Prostate gland (tissue), 2 donors: ENCODE measurements around the gene BHLHE40.

Source experiments
- POLR2A ChIP-seq: fragments of 450-650 bp; IDR thresholded peaks from one replicate; pipeline ENCODE4 v1.6.1; 2016; ENCODE audit warnings: antibody characterized with exemption, mild to moderate bottlenecking
- POLR2AphosphoS5 ChIP-seq: sonication (generic); formaldehyde crosslinking; IDR thresholded peaks from one replicate; pipeline ENCODE4 v1.6.1; 2017; ENCODE audit warnings: antibody characterized with exemption
- TF ChIP-seq, protein P1 (sequence below), 4 experiments: fragments of 200-600 bp in 2 of 4; fragments of 450-650 bp in 2 of 4; sonication (generic) in 2 of 4; IDR thresholded peaks; 1 replicate in 3 of 4; 2 replicates in 1 of 4; pipeline ENCODE4 v1.5.1; 2016 to 2019; ENCODE audit warnings: antibody characterized with exemption in 4 of 4, mild to moderate bottlenecking in 2 of 4, moderate library complexity in 2 of 4

DNA sequence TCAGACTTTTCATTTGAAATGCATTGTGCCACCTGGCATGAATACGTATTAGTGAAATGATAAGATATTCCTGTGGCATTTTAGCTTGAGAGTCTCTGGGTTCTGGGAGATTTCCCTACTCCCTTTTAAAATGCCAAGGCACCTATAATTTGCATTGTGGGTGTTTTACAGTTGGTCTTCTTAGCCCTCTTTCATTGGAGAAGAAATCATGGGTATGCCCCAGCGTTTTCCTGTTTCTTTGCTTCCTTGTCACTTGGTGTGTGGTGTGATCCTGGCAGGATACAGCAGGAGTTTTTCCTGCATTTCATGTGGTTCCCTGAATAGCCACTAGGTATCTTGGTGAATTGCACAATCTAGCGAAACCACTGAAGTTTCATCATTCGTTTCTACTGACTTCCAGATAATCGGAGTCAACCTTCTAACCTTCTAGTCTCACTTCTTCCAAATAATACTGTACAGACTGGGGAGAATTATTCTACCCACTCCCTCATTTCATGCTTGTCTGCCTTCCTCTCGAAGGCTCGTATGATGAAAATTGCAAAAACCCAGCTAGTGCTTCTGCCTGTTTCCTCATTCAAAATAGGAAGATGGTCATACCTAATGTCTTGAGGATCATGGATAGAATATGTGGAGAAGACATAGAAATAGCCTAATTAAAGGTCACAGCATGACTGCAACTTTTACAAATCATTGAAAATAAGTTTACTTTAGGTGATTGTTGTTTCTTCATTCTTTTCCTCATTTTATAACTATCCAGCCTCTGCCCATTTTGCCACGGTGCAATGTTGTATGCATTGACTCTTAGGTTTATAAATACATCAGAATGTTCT is 2.6 kb downstream of the BHLHE40 start:
- TF ChIP-seq, protein P1, sequence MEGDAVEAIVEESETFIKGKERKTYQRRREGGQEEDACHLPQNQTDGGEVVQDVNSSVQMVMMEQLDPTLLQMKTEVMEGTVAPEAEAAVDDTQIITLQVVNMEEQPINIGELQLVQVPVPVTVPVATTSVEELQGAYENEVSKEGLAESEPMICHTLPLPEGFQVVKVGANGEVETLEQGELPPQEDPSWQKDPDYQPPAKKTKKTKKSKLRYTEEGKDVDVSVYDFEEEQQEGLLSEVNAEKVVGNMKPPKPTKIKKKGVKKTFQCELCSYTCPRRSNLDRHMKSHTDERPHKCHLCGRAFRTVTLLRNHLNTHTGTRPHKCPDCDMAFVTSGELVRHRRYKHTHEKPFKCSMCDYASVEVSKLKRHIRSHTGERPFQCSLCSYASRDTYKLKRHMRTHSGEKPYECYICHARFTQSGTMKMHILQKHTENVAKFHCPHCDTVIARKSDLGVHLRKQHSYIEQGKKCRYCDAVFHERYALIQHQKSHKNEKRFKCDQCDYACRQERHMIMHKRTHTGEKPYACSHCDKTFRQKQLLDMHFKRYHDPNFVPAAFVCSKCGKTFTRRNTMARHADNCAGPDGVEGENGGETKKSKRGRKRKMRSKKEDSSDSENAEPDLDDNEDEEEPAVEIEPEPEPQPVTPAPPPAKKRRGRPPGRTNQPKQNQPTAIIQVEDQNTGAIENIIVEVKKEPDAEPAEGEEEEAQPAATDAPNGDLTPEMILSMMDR (IDR thresholded peaks at IDR 0.05), result peak in 3 of 4 experiments; percentile 33 to 67 (median 58)
- peak; percentile 25 for TF ChIP-seq POLR2A
- TF ChIP-seq POLR2AphosphoS5, result peak; percentile 77
